K562 (cell line): ENCODE measurements around the gene SEPTIN1. TPM values are rescaled to one million over a fixed set of nuclear protein-coding genes. Genes with fewer than 3 reads are reported as not detected.

Source experiments
- ARID1B ChIP-seq: fragments of 450-650 bp; IDR thresholded peaks from 2 replicates; pipeline ENCODE4 v1.6.1; 2016; ENCODE audit warnings: antibody characterized with exemption, mild to moderate bottlenecking, inconsistent platforms
- CEBPG ChIP-seq, 3 experiments: fragments of 200-800 bp in 1 of 3; sonication (Bioruptor generic) in 1 of 3; sonication (generic) in 1 of 3; formaldehyde crosslinking in 1 of 3; IDR thresholded peaks in 2 of 3; conservative IDR thresholded peaks in 1 of 3; 2 replicates each; pipeline versions ENCODE4 v1.6.1 to v1.8.0; 2016 to 2022; ENCODE audit warnings: missing compliant biosample characterization in 2 of 3, missing genetic modification characterization in 2 of 3, mild to moderate bottlenecking in 1 of 3, missing genetic modification reagents in 1 of 3
- ESRRA ChIP-seq: fragments of 450-650 bp; IDR thresholded peaks from 2 replicates; pipeline ENCODE4 v1.6.1; 2014; ENCODE audit warnings: low read depth, mild to moderate bottlenecking, moderate library complexity, borderline replicate concordance
- KDM2B ChIP-seq: fragments of 250-450 bp; sonication (Bioruptor Pico); IDR thresholded peaks from 2 replicates; pipeline ENCODE4 v1.8.0; 2021; ENCODE audit warnings: mild to moderate bottlenecking, moderate library complexity
- MLLT1 ChIP-seq, 2 experiments: fragments of 450-650 bp; IDR thresholded peaks; 2 replicates each; pipeline ENCODE4 v1.6.1; 2016
- POLR2AphosphoS5 ChIP-seq: IDR thresholded peaks from 2 replicates; pipeline ENCODE4 v1.6.1; 2011; ENCODE audit warnings: mild to moderate bottlenecking, low read depth, low read length, moderate library complexity; ENCODE audit not compliant: control insufficient read depth, insufficient read depth
- SMAD1 ChIP-seq: fragments of 150-350 bp; IDR thresholded peaks from 2 replicates; pipeline ENCODE4 v1.6.1; 2014; ENCODE audit warnings: low read length, low read depth; ENCODE audit not compliant: partially characterized antibody
- TAF1 ChIP-seq: IDR thresholded peaks from 2 replicates; pipeline ENCODE4 v1.6.1; 2011; ENCODE audit warnings: mild to moderate bottlenecking, low read length, moderate library complexity; ENCODE audit not compliant: insufficient read depth, control insufficient read depth, severe bottlenecking; ENCODE audit errors: extremely low read depth
- ZBTB17 ChIP-seq: fragments of 450-650 bp; formaldehyde crosslinking; IDR thresholded peaks from 2 replicates; pipeline ENCODE4 v1.4.0; 2020; ENCODE audit warnings: mild to moderate bottlenecking
- ZNF318 ChIP-seq, 2 experiments: fragments of 450-650 bp; IDR thresholded peaks; 2 replicates each; pipeline ENCODE4 v1.6.1; 2016; ENCODE audit warnings: mild to moderate bottlenecking in 2 of 2, borderline replicate concordance in 1 of 2, low read depth in 1 of 2, moderate library complexity in 1 of 2
- ZNF511 ChIP-seq: sonication (generic); formaldehyde crosslinking; IDR thresholded peaks from 2 replicates; pipeline ENCODE4 v1.8.0; 2022; ENCODE audit warnings: mild to moderate bottlenecking, missing genetic modification reagents
- ZNF512 ChIP-seq: IDR thresholded peaks from 2 replicates; pipeline ENCODE4 v1.6.1; 2016; ENCODE audit warnings: missing genetic modification characterization, missing compliant biosample characterization
- polyA plus RNA-seq, 8 experiments: library from polyadenylated mRNA; depleted of rRNA in 4 of 8; stranded (reverse) in 5 of 8; unstranded in 3 of 8; fragments of >200 nt; fragmentation: Nextera tagmentation in 2 of 8; fragmentation: Illumina TruSeq in 1 of 8; extraction: Ambion mirVana in 2 of 8; extraction: Trizol in 1 of 8; gene quantifications; 2 replicates each; pipeline versions ENCODE4 v1.2.1 to v1.2.3, GENCODE V29; 2011 to 2014; ENCODE audit warnings: inconsistent platforms in 1 of 8, missing spikeins in 1 of 8
- total RNA-seq, 7 experiments: library from RNA; depleted of rRNA in 6 of 7; stranded (reverse); fragments of >200 nt in 6 of 7; fragmentation: Illumina TruSeq in 2 of 7; extraction: Trizol in 2 of 7; gene quantifications; 2 replicates each; pipeline versions ENCODE4 v1.2.1 to v1.2.3, GENCODE V29; 2011 to 2021; ENCODE audit warnings: low replicate concordance in 1 of 7

SEPTIN1 gene
- total and polyA plus RNA-seq, 9 of the 15 experiments (the other 6 are each of a cell fraction or from before 2014, with no cell fraction given): 0.23 to 5.6 (median 1.7) TPM; not detected in 1

- TF ChIP-seq ZNF512 (no peak), KDM2B (CRISPR knock-in tag) (0 out of 2 replicates have a peak, but pooled peaks have one; percentile 81), ZBTB17 (peak; percentile 59; the same call in 1 of the 2 replicates), SMAD1 (no peak), TAF1 (peak; percentile 55), ZNF511 (CRISPR knock-in tag) (peak; percentile 39; the same call in 1 of the 2 replicates), ARID1B (peak; percentile 14; the same call in 1 of the 2 replicates), POLR2AphosphoS5 (peak; percentile 44; the same call in 1 of the 2 replicates), ZNF318 (IDR thresholded peaks at IDR 0.05; ENCODE audit: borderline replicate concordance in 1 of 2, low read depth in 1 of 2) (peak in 1 of 2 experiments; percentile 48; a peak in 2 of 4 replicates), CEBPG (CRISPR knock-in tag; IDR thresholded peaks at IDR 0.05) (0 out of 2 replicates have a peak, but pooled peaks have one; percentile 6), CEBPG (tag; conservative IDR thresholded peaks at IDR 0.05 in 1 of 2, IDR thresholded peaks at IDR 0.05 in 1 of 2) (no peak), MLLT1 (IDR thresholded peaks at IDR 0.05) (peak in 1 of 2 experiments; percentile 61; a peak in 1 of 4 replicates), ESRRA (peak; percentile 44)
Observed at GRCh38 chr16:30378236-30379157, 3.9 kb downstream of the SEPTIN1 start (continued).
